Activated CD4-positive, alpha-beta T cell treated with anti-CD3 and anti-CD28 coated beads for 24 hours (primary cell): Measurements from ENCODE around the gene IRAK2.
"Not testable (repeated sequence)": the region's sequence is repeated elsewhere in the genome, so short reads cannot be mapped to it uniquely, and the experiment has no call there.

ENCODE experiments used
- DNase-seq, 2 donors: peaks; one replicate each; pipeline ENCODE4 v3.0.0-alpha.2; 2020; ENCODE audit warnings: low read depth in 2 of 2

IRAK2 gene

DNA sequence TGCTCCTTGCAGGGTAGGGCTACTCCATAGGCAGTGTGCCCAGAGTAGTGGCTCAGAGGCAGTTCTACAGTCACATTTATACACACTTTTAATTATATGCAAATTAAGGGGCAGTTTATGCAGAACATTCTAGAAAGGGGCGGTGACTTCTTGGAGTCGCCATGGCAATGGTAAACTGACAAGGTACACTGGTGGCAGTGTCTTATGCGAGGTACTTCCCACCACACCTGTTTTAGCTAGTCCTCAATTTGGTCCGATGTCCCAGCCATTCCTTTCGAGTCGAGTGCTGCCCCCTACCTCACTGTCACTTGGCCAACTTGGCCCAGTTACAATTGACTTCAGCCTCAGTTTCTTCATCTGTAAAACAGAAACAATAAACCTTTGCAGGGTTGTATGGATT, 3.8 kb upstream of the IRAK2 start:
- no peak for DNase-seq

GRCh38 chr3:10162185-10162584, 2.5 kb upstream of the IRAK2 start:
- no peak for DNase-seq

DNA sequence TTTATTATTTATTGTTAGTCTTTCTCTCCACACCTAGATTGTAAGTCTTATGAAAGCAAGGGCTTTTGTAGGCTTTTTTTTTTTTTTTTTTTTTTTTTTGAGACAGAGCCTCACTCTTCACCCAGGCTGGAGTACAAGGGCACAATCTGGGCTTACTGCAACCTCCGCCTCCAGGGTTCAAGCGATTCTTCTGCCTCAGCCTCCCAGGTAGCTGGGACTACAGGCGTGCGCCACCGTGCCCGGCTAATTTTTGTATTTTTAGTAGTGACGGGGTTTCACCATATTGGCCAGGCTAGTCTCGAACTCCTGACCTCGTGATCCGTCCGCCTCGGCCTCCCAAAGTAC, 546 bp upstream of the IRAK2 start:
- DNase-seq, result not testable (repeated sequence)

DNA sequence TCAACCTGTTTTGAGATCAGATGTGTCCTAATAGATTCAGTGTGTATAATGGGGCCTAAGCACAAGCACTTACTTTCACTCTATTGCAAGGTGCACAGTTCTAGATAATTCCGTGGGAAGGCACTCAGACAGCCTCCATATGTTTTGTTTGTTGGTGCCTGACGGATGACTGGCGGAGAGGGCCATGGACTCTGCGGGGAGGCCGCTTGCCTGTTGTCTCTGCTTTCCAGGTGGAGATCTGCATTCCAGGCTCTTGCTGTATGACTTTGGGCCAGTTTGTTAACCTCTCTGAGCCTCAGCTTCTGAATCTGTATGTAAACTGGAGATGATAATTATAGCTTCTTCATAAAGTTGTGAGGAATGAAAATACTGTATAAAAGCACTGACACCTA, 1.5 kb downstream of the IRAK2 start:
- DNase-seq, result no peak

DNA sequence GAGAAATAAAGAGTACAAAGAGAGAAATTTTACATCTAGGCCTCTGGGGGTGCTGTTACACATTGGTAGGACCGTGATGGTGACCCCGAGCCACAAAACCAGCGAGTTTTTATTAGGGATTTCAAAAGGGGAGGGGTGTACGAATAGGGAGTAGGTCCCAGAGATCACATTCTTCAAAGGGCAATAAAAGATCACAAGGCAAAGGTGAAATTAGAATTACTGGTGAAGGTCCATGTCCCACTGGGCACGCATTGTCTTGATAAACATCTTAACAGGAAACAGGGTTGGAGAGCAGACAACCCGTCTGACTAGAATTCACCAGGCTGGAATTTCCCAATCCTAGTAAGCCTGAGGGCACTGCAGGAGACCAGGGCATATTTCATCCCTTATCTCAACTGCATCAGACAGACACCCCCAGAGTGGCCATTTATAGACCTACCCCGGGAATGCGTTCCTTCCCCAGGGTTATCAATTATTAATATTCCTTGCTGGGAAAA, 4.3 kb downstream of the IRAK2 start:
- DNase-seq, result no peak

DNA sequence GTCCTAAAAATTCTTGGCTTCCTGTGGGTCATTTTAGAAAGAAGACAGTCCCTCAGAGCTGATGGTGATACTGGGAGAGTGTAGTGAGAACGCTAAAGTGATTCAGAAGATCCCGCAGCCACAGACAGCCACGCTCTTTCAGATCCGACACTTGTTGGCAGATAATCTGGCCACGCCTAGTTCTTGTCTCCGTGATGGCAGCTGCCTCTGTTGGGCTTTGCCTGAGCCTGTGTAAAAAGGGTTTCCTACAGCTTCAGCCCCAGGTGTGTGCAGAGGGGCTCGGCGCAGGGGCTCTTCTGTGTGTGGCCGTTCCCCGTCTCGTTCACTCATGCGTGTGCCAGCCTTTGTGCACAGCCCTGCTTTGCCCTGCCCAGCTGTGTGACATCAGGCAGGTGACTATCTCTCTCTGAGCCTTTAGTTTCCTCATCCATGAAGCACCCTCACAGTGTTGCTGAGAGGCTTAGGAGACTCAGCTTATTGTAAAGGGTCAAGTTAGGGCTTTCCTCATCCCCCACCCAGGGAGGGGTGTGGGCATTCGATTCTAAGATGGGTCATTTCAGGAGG, 6.3 kb downstream of the IRAK2 start:
- no peak for DNase-seq

GRCh38 chr3:10173095-10173925, 8.6 kb downstream of the IRAK2 start:
- no peak for DNase-seq

- no peak for DNase-seq
Measured at GRCh38 chr3:10173926-10174435, 9.3 kb downstream of the IRAK2 start.

GRCh38 chr3:10175334-10175733, 10.6 kb downstream of the IRAK2 start:
- not testable (repeated sequence) for DNase-seq

- not testable (repeated sequence) for DNase-seq
Measured at GRCh38 chr3:10176150-10176549, 11.4 kb downstream of the IRAK2 start.

DNA sequence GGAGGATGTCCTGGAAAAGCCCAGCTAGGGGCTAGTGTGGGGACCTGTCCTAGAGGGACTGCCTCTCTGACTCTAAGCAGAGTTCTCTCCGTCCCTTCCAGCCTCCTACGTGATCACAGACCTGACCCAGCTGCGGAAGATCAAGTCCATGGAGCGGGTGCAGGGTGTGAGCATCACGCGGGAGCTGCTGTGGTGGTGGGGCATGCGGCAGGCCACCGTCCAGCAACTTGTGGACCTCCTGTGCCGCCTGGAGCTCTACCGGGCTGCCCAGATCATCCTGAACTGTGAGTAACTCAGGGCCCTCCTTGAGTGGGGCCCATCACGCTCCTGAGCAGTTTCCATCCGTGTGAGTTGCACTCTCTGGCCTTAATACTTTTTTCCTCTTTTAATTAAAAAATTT, 13.0 kb downstream of the IRAK2 start:
- no peak for DNase-seq

GRCh38 chr3:10178892-10179291, 14.2 kb downstream of the IRAK2 start:
- no peak for DNase-seq

DNA sequence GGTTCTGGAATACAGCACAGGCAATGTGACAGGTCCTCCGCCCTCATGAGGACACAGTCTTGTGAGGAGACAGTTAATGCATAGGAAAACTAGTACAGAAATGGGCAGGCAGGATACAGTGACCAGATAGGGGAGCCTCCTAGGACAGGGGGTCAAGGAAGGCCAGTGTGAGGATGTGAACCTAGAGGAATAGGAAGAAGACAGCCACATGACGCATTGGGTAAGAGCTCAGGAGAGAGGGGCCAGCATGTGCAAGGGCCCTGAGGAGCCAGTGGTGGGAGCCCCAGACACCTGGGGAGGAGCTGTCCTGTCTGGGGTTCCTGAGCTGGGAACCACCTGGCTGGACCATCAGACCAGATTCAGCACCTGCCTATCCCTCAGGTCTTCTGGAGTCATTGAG, 15.6 kb downstream of the IRAK2 start:
- DNase-seq, result no peak

- no peak for DNase-seq
Measured at GRCh38 chr3:10180738-10181295, 16.1 kb downstream of the IRAK2 start.

DNA sequence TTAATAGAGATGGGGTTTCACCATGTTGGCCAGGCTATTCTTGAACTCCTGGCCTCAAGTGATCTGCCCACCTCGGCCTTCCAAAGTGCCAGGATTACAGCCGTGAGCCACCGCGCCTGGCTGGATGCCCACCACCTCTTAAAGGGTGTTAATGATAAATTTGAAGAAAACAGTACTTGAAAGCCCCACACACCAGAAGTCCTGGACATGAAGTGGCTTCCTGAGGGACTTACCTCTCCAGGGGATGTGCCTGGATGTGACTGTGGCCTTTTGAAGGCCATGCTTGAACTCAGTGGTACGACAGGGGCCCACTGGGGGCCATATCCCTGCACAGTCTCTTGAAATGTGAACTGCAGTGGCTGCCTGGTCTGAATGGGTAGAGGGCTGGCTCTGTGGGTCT, 18.2 kb downstream of the IRAK2 start:
- DNase-seq, result no peak

GRCh38 chr3:10184250-10184649, 19.5 kb downstream of the IRAK2 start:
- no peak for DNase-seq

DNA sequence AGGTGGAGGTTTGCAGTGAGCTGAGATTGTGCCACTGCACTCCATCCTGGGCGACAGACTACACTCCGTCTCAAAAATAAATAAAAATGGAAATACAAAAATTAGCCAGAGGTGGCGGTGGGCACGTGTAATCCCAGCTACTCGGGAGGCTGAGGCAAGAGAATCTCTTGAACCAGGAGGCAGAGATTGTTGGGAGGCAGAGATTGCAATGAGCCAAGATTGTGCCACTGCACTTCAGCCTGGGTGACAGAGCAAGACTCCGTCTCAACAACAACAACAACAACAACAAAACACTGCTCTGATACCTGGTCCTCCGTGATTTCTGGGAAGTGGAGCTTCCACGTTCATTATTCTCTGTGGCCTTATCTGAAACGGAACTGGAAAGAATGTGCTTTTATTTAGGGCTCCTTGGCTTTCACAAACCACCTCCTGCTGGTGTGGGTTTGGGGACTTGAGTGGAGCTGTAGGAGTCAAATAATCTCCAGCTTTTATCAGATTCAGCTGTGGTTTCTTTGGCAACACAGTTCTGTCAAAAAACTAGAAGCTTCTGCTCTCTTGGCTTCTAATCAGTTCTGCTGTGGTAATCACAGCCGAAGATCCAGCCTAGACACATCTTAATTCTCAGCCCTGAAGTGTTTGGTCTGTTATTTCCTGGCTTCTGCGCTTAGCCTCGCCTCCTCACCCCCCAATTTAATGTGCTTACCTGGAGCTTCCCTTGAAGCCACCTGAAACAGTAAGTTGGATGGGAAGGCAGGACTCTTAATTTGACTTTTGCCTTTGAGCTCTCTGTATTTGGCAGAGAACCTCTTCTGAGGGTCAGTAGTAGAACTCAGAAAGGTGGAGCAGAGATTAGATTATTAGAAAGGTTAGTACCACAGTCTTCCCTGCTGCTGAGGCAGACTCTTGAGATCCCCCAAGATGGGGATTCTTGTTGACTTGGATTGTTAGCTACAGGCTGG, 21.4 kb downstream of the IRAK2 start:
- no peak for DNase-seq

GRCh38 chr3:10187290-10187876, 22.7 kb downstream of the IRAK2 start:
- no peak for DNase-seq

DNA sequence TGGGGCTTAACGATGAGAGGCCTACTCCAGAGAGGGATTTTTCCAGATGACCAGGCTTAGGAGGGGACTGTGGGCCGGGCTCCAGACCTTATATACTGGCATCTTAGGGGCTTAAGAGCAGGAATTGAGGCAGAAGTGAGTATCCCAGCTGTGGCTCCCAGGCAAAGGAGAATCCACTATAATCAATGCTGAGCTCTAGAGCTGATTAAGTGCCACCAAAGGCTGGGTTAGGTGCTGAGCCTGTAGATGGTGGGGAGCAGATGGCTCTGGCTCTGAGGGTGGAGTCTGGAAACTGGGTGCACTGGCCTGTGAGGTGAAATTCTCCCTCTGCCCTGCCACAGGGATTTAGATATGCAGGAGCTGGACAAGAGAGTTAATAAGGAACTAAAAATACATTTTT, 23.2 kb downstream of the IRAK2 start:
- no peak for DNase-seq

DNA sequence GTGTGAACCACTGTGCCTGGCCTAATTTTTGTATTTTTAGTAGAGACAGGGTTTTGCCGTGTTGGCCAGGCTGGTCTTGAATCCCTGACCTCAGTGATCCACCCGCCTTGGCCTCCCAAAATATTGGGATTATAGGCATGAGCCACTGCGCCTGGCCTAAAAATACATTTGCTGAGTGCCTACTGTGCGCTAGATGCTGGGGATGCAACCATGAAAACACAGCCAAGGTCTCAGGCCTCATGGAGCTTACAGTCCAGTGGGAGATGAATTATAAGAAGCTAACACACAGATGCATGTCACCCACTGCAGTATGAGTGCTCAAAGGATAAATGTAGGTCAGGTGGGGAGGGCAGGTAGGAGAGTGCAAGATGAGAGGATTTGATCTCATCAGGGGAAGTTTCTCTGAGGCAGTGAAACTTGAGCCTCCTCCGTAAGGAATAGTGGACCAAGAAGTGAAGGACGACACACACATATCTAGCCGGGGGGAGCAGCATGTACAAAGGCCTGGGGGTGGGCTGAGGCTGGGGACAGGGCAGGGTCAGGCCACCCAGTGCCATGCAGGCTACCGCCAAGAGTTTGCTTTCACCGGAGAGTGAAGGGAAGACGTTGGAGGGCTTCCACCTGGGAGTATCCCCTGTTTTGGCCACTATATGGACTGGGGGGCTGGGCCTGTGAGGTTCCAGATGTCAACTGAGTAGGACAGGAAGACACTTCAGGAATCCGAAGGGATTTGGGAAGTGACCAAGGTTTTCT, 24.3 kb downstream of the IRAK2 start:
- DNase-seq, result no peak
